SK-N-DZ (cell line): ENCODE data around the gene AGTPBP1.

Experiments
- DNase-seq: peaks from one replicate; pipeline ENCODE4 v3.0.0-alpha.2; 2015; ENCODE audit warnings: low spot score

Gene AGTPBP1

GRCh38 chr9:85536514-85536913 is 205.2 kb downstream of the AGTPBP1 start:
- DNase-seq = no peak

DNA sequence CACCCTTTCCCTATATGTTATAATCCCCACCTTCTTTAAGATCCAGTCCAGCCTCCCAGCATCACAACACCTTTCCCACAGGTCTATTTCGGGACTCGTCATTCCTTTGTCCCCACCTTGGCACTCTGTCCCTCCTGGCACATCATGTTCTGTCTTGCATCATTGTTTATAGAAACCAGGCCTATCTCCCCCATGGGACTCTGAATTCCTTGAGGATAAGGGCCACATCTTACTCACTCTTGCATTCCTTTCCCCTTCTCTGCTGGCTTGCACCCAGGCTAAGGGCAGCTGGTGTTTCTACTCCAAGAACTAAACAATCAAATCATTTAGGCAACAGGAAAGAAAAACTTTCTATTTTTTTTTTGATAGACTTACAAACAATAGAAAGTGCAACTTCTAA is 205.7 kb downstream of the AGTPBP1 start:
- DNase-seq = no peak

DNA sequence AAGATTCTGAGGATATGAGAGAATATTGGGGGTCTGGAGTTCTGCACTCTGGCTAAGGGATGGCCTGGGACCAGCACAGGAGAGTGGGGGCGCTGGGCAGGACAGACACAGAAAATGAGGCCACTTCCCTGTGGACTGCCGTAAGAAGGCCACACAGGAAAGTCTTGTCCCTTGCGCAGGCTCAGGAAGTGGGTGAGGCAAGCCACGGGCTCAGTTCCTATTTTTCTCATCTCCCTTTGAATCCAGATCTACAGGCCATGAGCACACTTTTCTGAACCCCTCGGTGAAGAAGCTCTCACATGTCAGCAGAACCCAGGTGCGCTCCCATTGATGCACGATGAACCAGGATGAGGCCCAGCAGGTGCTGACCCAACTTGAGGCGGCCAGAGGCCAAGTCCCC is 207.4 kb downstream of the AGTPBP1 start:
- no peak for DNase-seq

GRCh38 chr9:85533538-85533937 is 208.2 kb downstream of the AGTPBP1 start:
- no peak for DNase-seq

DNA sequence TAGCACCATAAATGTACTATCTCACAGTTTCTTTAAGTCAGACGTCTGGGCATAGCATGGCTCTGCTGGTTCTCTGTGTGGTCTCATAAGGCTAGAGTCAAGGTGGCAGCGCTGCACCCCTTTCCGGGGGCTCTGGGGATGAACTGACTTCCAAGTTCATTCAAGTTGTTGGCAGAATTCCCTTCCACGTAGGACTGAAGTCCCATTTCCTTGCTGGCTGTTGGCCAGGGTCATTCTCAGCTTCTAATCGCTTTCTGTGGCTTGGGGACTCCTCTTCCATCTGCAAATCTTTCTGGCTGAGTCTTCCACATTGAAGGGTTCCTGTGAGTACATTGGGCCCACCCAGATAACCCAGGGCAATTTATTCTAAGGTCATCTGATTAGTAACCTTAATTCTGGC is 211.0 kb downstream of the AGTPBP1 start:
- DNase-seq = no peak

DNA sequence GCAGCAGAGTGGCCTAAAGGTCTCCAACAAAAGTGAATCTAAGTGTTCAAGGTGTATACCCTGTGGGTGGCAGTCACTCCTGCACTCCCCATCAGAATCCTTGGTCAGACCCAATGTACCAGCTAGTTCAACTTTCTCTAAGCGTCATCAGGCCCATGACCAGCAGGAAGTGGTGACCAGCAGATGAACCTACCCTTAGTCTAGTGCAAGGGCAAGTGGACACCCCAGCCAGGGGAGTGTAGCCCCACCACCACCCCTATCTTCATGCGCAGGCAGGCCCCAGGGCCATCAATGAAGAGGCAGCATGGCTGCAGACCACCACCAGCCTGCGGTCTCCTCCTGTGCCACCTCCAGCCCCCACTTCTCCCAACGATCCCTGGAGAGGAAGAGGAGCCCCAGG is 213.1 kb downstream of the AGTPBP1 start:
- DNase-seq = no peak

DNA sequence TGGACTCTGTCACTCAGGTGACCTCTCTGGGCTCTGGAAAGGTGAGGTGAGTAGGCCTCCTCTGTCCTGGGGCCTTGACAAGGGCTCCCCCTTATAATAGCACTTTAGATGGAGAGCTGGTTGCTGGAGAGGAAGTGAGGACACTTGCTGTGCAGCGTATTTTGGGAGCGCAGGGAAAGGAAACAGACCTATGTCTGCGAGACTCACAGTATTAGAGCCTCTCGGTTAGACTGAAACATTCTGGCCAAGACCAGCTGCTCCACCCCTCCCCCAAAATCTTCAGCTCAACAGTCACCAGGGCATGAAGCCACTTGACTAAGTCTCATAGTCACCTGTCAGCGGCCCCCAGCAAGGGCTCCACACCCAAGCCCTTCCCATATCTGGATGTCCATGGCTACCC is 213.6 kb downstream of the AGTPBP1 start:
- DNase-seq = no peak

GRCh38 chr9:85527331-85528020 is 214.3 kb downstream of the AGTPBP1 start:
- no peak for DNase-seq

GRCh38 chr9:85524531-85524930 is 217.2 kb downstream of the AGTPBP1 start:
- no peak for DNase-seq

DNA sequence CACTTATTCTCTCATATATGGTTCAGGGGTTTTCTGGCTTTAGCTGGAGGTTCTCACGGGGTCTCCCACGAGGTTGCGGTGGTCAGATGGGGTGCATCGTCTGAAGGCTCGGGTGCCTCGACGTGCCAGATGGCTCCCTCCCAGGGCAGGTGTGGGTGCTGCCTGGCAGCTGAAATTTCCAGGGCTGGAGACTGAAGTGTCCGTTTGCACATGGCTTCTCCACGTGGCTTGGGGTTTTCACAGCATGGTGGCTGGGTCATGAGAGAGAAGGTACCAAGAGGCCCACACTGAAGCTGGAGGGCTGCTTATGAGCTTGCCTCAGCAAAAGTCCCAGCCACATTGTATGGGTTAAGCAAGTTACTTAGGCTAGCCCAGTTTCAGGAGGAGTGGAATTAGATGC is 218.6 kb downstream of the AGTPBP1 start:
- no peak for DNase-seq

GRCh38 chr9:85522459-85523092 is 219.2 kb downstream of the AGTPBP1 start:
- DNase-seq = no peak

DNA sequence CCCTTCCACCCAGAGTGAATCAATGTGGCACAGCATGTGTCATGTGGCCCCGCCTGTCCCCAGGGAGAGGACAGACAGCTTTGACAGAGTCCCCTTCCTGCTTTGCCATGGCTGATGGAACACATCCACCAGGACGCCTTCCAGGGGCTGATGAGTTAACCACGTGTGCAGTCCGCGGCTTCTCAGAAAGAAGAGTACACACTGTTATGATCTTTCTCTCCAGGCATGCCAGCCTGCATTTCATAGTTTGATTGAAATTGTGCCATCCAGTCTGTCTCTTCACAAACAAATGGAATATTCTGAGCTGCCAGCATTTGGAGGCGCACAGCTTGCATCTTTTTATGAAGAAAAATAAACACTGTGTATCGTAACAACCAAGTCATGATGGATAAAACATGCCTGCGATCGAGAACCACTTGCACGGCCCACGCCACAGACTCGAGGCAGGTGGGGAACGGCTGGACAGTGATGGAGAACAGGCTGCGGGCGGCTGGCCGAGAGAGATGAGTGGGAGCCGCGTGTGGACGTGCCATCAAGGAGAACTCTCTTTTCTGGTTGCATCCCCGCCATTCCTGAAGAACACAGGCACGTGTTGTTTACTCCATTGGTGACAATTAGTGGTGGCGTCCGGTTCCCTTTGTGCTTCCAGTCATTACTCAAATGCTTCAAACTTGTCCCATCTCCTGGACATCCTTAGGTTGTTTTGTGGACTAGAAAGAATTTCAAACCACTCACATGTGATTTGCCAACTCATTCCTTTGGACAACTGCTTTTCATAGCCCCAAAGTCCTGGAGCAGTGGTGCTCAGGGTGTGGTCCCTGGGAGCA is 220.2 kb downstream of the AGTPBP1 start:
- peak; percentile 11 for DNase-seq

DNA sequence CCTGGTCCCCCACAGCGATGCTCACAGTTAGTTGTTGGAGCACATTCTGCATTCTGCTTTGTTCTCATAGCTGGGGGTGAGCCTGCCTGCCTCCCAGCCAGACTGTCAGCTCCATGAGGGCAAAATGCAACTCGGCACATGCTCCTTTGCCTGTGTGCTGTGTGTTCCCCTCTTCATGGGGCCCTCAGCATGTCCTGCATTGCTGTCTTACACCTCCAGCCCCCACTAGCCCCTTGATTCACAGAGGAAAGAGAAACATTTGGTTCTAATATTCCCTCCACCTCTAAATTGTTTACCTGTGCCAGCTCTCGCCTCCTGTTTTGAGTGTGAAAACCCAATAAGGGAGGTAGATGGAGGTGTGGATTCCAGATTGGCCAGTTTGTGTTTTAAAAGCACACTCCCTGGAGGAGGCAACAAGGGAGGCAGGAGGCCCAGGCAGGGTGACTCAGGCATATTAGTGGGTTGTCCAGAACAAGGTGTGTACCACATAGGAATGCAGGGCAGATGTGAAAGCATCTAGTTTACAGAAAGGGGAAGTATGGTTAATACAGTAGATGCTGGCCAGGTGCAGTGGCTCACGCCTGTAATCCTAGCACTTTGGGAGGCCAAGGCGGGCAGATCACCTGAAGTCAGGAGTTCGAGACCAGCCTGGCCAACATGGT is 224.6 kb downstream of the AGTPBP1 start:
- no peak for DNase-seq

GRCh38 chr9:85516455-85516854 is 225.3 kb downstream of the AGTPBP1 start:
- DNase-seq = no peak

- DNase-seq = no peak
Measured at GRCh38 chr9:85515021-85515420, 226.7 kb downstream of the AGTPBP1 start.

DNA sequence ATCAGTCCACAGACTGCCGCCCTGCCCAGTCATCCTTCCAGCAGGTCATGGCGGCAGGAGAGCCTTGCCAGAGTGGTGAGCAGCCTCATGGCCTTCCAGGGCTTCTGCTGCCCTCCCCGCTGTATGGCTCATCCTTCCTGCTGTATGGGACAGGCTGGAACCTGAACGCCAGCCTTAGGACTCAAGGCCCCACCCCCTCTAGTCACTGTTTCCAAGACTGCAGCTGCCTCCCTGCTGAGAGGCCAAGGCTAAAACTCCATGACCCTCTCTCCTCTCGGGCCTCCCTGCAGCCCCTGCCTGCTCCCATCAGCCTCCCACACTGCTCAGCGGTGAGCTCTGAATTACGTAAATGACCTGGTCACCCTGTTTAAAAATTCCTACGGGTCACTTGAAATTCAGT is 227.5 kb downstream of the AGTPBP1 start:
- DNase-seq = no peak

DNA sequence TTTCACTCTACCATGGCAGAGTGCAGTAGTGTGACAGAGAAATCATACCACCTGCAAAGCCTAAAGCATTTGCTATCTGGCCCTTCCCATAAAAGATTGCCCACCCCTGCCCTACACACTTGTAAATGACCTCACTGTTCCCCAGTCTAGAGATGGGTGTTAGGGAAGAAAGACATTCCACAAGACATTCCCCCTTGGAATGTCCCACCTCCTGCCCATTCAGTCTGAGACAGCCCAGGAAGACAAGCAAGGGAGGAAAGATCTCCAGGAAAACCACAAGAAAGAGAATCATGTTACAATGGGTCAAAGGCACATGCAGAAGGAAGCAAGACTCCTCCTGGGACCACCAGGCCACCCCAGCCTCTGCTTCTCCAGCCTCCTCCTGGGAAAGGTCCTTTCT is 230.0 kb downstream of the AGTPBP1 start:
- DNase-seq = no peak

- DNase-seq = no peak
Measured at GRCh38 chr9:85510830-85511504, 230.8 kb downstream of the AGTPBP1 start.

GRCh38 chr9:85508616-85509015 is 233.1 kb downstream of the AGTPBP1 start:
- DNase-seq = no peak

GRCh38 chr9:85505612-85506011 is 236.1 kb downstream of the AGTPBP1 start:
- DNase-seq = no peak

DNA sequence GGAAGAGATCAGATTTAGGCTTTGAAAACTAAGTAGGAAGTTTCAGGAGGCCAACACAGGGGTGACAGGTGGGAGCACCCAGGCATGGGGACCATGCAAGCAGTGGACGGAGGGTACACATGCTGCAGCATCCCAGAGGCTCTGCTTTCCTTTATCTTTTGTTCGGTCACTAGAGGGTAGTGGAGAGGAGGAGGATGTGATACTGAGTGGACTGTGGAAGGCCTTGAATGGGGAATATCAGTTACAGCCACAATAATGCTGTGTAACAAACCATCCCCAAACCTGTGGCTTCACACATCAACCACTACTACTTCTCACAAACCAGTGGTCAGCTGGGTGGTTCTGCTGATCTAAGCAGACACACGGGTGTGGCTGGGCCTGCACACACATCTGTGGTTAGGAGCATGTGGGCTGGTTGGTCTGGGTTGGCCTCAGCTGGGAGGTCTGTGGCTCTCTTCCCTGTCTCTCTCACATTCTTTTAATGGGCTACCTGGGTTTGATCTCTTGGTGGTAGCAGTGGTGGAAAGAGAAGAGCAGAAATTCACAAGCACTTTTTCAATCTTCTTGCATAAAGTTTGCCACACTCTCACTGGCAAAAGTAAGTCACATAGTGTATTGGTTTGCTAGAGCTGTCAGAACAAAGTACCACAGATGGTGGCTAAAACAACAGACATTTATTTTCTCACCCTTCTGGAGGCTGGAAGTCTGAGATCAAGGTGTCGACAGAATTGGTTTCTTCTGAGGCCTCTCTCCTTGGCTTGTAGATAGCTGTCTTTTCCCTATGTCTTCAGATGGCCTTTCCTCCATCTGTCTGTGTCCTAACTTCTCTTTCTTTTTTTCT is 238.7 kb downstream of the AGTPBP1 start:
- no peak for DNase-seq
